BE2C (cell line): ENCODE results near the gene DAND5. TPM values are rescaled to one million over a fixed set of nuclear protein-coding genes. Genes with fewer than 3 reads are reported as not detected.

ENCODE experiments used
- DNase-seq: peaks from one replicate; pipeline ENCODE4 v3.0.0-alpha.2; 2020
- H3K27me3 ChIP-seq: fragments of 250-450 bp; sonication (Bioruptor Pico); 2 replicates; pipeline ENCODE4 v1.5.1; 2020; ENCODE audit warnings: mild to moderate bottlenecking
- H3K36me3 ChIP-seq: fragments of 250-450 bp; sonication (Bioruptor Pico); 2 replicates; pipeline ENCODE4 v1.5.1; 2020; ENCODE audit warnings: mild to moderate bottlenecking
- H3K4me1 ChIP-seq: fragments of 250-450 bp; sonication (Bioruptor Pico); 2 replicates; pipeline ENCODE4 v1.5.1; 2020
- H3K4me3 ChIP-seq: 2 replicates; pipeline ENCODE4 v1.5.1; 2011; ENCODE audit warnings: low read depth, low read length
- H3K9me3 ChIP-seq: fragments of 250-450 bp; sonication (Bioruptor Pico); 2 replicates; pipeline ENCODE4 v1.5.1; 2020
- CTCF ChIP-seq: IDR thresholded peaks from 2 replicates; pipeline ENCODE4 v1.5.1; 2012; ENCODE audit warnings: mild to moderate bottlenecking, low read depth, low read length
- polyA plus RNA-seq: library from polyadenylated mRNA; unstranded; fragments of >200 nt; gene quantifications from one replicate; pipeline ENCODE4 v1.2.1, GENCODE V29; 2012; ENCODE audit warnings: low read depth, missing spikeins; ENCODE audit not compliant: insufficient read length, insufficient read depth

DAND5 gene
- polyA plus RNA-seq, result 0.25 TPM

- DNase-seq, result no peak
- Histone ChIP-seq H3K36me3 (no peaks in the 10 kb centered on the region), H3K4me3 (no peak within 1 kb of the TSS), H3K9me3 (no peaks in the 10 kb centered on the region), H3K4me1 (no peaks in the 10 kb centered on the region), H3K27me3 (no peaks in the 10 kb centered on the region)
- no peak for TF ChIP-seq CTCF
Measured at GRCh38 chr19:12969292-12969988, at the start of gene DAND5. TSS of gene DAND5 (plus strand) at chr19:12969576. CDS start at chr19:12969661, 85 bp downstream.

GRCh38 chr19:12921047-12921446 lies 48.3 kb upstream of the DAND5 start:
- TF ChIP-seq CTCF, result no peak
- H3K9me3 ChIP-seq, result peaks cover 6% of the 10 kb centered on the region
- H3K4me3 ChIP-seq, result no peak overlapping the region
- H3K4me1 ChIP-seq, result no peaks in the 10 kb centered on the region
- DNase-seq, result no peak
- peaks cover 38% of the 10 kb centered on the region for H3K36me3 ChIP-seq
- no peaks in the 10 kb centered on the region for H3K27me3 ChIP-seq

- Histone ChIP-seq H3K9me3 (peaks cover 6% of the 10 kb centered on the region), H3K4me3 (no peak overlapping the region), H3K27me3 (no peaks in the 10 kb centered on the region), H3K4me1 (no peaks in the 10 kb centered on the region), H3K36me3 (peaks cover 56% of the 10 kb centered on the region)
- no peak for TF ChIP-seq CTCF
- no peak for DNase-seq
Measured at GRCh38 chr19:12922959-12923358, 46.4 kb upstream of the DAND5 start.

GRCh38 chr19:12924621-12925310 lies 44.6 kb upstream of the DAND5 start:
- no peaks in the 10 kb centered on the region for H3K27me3 ChIP-seq
- no peak for DNase-seq
- no peak for TF ChIP-seq CTCF
- no peaks in the 10 kb centered on the region for H3K4me1 ChIP-seq
- no peak overlapping the region for H3K4me3 ChIP-seq
- no peaks in the 10 kb centered on the region for H3K9me3 ChIP-seq
- peaks cover 72% of the 10 kb centered on the region for H3K36me3 ChIP-seq

- TF ChIP-seq CTCF, result no peak
- Histone ChIP-seq H3K36me3 (peaks cover 58% of the 10 kb centered on the region), H3K27me3 (no peaks in the 10 kb centered on the region), H3K4me3 (no peak overlapping the region), H3K4me1 (no peaks in the 10 kb centered on the region), H3K9me3 (no peaks in the 10 kb centered on the region)
- DNase-seq, result no peak
Measured at GRCh38 chr19:12930002-12930645, 39.3 kb upstream of the DAND5 start.
